ENCODE results near the gene ST13.

Gene ST13

GRCh38 chr22:40819599-40820140 lies 36.8 kb downstream of the ST13 start (continued):
- TF ChIP-seq ZNF654 (tag by site-specific recombination; IDR thresholded peaks at IDR 0.05; ENCODE audit: low read depth) (0 out of 2 replicates have a peak, but pooled peaks have one; percentile 3), ZNF184 (tag by site-specific recombination; IDR thresholded peaks at IDR 0.05) (no peak), GLI4 (tag by site-specific recombination; IDR thresholded peaks at IDR 0.05) (no peak), FEZF1 (tag by site-specific recombination; IDR thresholded peaks at IDR 0.05) (no peak), ZNF266 (tag by site-specific recombination; IDR thresholded peaks at IDR 0.05; ENCODE audit: low read depth) (no peak), ZBTB20 (tag by site-specific recombination; IDR thresholded peaks at IDR 0.05) (peak; percentile 47), ZBTB44 (tag by site-specific recombination; IDR thresholded peaks at IDR 0.05) (no peak), ZFP41 (tag by site-specific recombination; IDR thresholded peaks at IDR 0.05; ENCODE audit: borderline replicate concordance) (no peak), ZNF76 (tag by site-specific recombination; IDR thresholded peaks at IDR 0.05; ENCODE audit: borderline replicate concordance, low read depth) (no peak), ZNF624 (tag by site-specific recombination; IDR thresholded peaks at IDR 0.05) (no peak), KLF16 (tag by site-specific recombination; IDR thresholded peaks at IDR 0.05) (no peak), ZNF660 (tag by site-specific recombination; IDR thresholded peaks at IDR 0.05) (0 out of 2 replicates have a peak, but pooled peaks have one; percentile 10), ZNF670 (tag by site-specific recombination; IDR thresholded peaks at IDR 0.05; ENCODE audit: low read depth) (no peak), ZNF132 (tag by site-specific recombination; IDR thresholded peaks at IDR 0.05; ENCODE audit: borderline replicate concordance) (no peak), ZNF175 (tag by site-specific recombination; IDR thresholded peaks at IDR 0.05) (no peak), RBAK (tag by site-specific recombination; IDR thresholded peaks at IDR 0.05) (no peak), ZNF366 (tag by site-specific recombination; conservative IDR thresholded peaks at IDR 0.05) (no peak), ZNF18 (tag by site-specific recombination; IDR thresholded peaks at IDR 0.05) (no peak), ZNF521 (tag by site-specific recombination; IDR thresholded peaks at IDR 0.05) (no peak)
- TF ChIP-seq, protein P1, sequence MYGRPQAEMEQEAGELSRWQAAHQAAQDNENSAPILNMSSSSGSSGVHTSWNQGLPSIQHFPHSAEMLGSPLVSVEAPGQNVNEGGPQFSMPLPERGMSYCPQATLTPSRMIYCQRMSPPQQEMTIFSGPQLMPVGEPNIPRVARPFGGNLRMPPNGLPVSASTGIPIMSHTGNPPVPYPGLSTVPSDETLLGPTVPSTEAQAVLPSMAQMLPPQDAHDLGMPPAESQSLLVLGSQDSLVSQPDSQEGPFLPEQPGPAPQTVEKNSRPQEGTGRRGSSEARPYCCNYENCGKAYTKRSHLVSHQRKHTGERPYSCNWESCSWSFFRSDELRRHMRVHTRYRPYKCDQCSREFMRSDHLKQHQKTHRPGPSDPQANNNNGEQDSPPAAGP (tag by site-specific recombination; IDR thresholded peaks at IDR 0.05), result no peak
- TF ChIP-seq, protein P2, sequence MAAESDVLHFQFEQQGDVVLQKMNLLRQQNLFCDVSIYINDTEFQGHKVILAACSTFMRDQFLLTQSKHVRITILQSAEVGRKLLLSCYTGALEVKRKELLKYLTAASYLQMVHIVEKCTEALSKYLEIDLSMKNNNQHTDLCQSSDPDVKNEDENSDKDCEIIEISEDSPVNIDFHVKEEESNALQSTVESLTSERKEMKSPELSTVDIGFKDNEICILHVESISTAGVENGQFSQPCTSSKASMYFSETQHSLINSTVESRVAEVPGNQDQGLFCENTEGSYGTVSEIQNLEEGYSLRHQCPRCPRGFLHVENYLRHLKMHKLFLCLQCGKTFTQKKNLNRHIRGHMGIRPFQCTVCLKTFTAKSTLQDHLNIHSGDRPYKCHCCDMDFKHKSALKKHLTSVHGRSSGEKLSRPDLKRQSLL (tag by site-specific recombination; IDR thresholded peaks at IDR 0.05), result 0 out of 2 replicates have a peak, but pooled peaks have one; percentile 27
- TF ChIP-seq, protein P3, sequence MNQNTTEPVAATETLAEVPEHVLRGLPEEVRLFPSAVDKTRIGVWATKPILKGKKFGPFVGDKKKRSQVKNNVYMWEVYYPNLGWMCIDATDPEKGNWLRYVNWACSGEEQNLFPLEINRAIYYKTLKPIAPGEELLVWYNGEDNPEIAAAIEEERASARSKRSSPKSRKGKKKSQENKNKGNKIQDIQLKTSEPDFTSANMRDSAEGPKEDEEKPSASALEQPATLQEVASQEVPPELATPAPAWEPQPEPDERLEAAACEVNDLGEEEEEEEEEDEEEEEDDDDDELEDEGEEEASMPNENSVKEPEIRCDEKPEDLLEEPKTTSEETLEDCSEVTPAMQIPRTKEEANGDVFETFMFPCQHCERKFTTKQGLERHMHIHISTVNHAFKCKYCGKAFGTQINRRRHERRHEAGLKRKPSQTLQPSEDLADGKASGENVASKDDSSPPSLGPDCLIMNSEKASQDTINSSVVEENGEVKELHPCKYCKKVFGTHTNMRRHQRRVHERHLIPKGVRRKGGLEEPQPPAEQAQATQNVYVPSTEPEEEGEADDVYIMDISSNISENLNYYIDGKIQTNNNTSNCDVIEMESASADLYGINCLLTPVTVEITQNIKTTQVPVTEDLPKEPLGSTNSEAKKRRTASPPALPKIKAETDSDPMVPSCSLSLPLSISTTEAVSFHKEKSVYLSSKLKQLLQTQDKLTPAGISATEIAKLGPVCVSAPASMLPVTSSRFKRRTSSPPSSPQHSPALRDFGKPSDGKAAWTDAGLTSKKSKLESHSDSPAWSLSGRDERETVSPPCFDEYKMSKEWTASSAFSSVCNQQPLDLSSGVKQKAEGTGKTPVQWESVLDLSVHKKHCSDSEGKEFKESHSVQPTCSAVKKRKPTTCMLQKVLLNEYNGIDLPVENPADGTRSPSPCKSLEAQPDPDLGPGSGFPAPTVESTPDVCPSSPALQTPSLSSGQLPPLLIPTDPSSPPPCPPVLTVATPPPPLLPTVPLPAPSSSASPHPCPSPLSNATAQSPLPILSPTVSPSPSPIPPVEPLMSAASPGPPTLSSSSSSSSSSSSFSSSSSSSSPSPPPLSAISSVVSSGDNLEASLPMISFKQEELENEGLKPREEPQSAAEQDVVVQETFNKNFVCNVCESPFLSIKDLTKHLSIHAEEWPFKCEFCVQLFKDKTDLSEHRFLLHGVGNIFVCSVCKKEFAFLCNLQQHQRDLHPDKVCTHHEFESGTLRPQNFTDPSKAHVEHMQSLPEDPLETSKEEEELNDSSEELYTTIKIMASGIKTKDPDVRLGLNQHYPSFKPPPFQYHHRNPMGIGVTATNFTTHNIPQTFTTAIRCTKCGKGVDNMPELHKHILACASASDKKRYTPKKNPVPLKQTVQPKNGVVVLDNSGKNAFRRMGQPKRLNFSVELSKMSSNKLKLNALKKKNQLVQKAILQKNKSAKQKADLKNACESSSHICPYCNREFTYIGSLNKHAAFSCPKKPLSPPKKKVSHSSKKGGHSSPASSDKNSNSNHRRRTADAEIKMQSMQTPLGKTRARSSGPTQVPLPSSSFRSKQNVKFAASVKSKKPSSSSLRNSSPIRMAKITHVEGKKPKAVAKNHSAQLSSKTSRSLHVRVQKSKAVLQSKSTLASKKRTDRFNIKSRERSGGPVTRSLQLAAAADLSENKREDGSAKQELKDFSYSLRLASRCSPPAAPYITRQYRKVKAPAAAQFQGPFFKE (tag by site-specific recombination; IDR thresholded peaks at IDR 0.05; ENCODE audit: borderline replicate concordance), result no peak

All from HEK293 (cell line).